ENCODE measurements around the gene MRPL57. TPM values are rescaled to one million over a fixed set of nuclear protein-coding genes. Genes with fewer than 3 reads are reported as not detected.

Gene MRPL57
- total RNA-seq, 1 experiment from 2014 or later, result 24.9 TPM

Other genes starting within 250 kb of the MRPL57 start
- 4.6 and 5.4 TPM in 2 replicates for gene LATS2, start 115.1 kb upstream of the MRPL57 start, total RNA-seq (2014; rRNA removed; shearing (Covaris generic))
- 54.7 and 64.7 TPM in 2 replicates for gene SAP18, start 36.5 kb upstream of the MRPL57 start, total RNA-seq (2014; rRNA removed; shearing (Covaris generic))
- 31.6 and 35.0 TPM in 2 replicates for gene SKA3, start 106 bp upstream of the MRPL57 start, total RNA-seq (2014; rRNA removed; shearing (Covaris generic))

Data from Daoy (cell line).